IgD-negative memory B cell (primary cell): ENCODE measurements around the gene LCN6. TPM values are rescaled to one million over a fixed set of nuclear protein-coding genes. Genes with fewer than 3 reads are reported as not detected.
A peak's percentile ranks its signal among the peaks of the same experiment; 100 is the strongest.
"Not testable (repeated sequence)": the region's sequence is repeated elsewhere in the genome, so short reads cannot be mapped to it uniquely, and the experiment has no call there.

Source experiments
- H3K27ac Mint-ChIP-seq, 3 donors: one replicate each; pipeline ENCODE4 v1.8.0; 2020 to 2022; ENCODE audit warnings: mild to moderate bottlenecking in 3 of 3, mixed read lengths in 3 of 3, moderate library complexity in 1 of 3
- H3K27me3 Mint-ChIP-seq: one replicate; pipeline ENCODE4 v1.8.0; 2021; ENCODE audit warnings: mixed read lengths
- H3K36me3 Mint-ChIP-seq: one replicate; pipeline ENCODE4 v1.8.0; 2020; ENCODE audit warnings: mild to moderate bottlenecking, mixed read lengths
- H3K4me1 Mint-ChIP-seq, 3 donors: one replicate each; pipeline ENCODE4 v1.8.0; 2020 to 2022; ENCODE audit warnings: mixed read lengths in 3 of 3, mild to moderate bottlenecking in 1 of 3
- H3K4me3 Mint-ChIP-seq, 4 donors: one replicate each; pipeline ENCODE4 v1.8.0; 2020 to 2022; ENCODE audit warnings: mild to moderate bottlenecking in 4 of 4, mixed read lengths in 4 of 4, moderate library complexity in 3 of 4
- H3K9me3 Mint-ChIP-seq, 3 donors: one replicate each; pipeline ENCODE4 v1.8.0; 2020 to 2021; ENCODE audit warnings: mixed read lengths in 3 of 3, mild to moderate bottlenecking in 1 of 3
- polyA plus RNA-seq: library from polyadenylated mRNA; unstranded; fragments of 300-500 nt; fragmentation: Illumina TruSeq; gene quantifications from one replicate; pipeline ENCODE4 v1.2.3, GENCODE V29; 2021

The LCN6 gene
- polyA plus RNA-seq, 1 donor from 2014 or later, result not detected

- H3K4me3 Mint-ChIP-seq, result peak overlapping the region in 1 of 4 donors; percentile 49
Observed at GRCh38 chr9:136787690-136788400, 39.5 kb upstream of the LCN6 start.

GRCh38 chr9:136786983-136787382 is 38.7 kb upstream of the LCN6 start:
- H3K27me3 Mint-ChIP-seq, H3K4me3 Mint-ChIP-seq, H3K36me3 Mint-ChIP-seq, H3K9me3 Mint-ChIP-seq, H3K27ac Mint-ChIP-seq: not testable (repeated sequence)
- peaks cover 0 to 14% (median 12%) of the 10 kb centered on the region in 3 donors for H3K4me1 Mint-ChIP-seq

More at GRCh38 chr9:136787690-136788400, 39.5 kb upstream of the LCN6 start:
- H3K4me1 Mint-ChIP-seq, result peaks cover 0 to 18% (median 14%) of the 10 kb centered on the region in 3 donors
- peak overlapping the region in 2 of 3 donors; percentile 28 to 65 for H3K27ac Mint-ChIP-seq
- no peaks in the 10 kb centered on the region for H3K36me3 Mint-ChIP-seq
- H3K9me3 Mint-ChIP-seq, result no peaks in the 10 kb centered on the region
- peaks cover 3% of the 10 kb centered on the region for H3K27me3 Mint-ChIP-seq

DNA sequence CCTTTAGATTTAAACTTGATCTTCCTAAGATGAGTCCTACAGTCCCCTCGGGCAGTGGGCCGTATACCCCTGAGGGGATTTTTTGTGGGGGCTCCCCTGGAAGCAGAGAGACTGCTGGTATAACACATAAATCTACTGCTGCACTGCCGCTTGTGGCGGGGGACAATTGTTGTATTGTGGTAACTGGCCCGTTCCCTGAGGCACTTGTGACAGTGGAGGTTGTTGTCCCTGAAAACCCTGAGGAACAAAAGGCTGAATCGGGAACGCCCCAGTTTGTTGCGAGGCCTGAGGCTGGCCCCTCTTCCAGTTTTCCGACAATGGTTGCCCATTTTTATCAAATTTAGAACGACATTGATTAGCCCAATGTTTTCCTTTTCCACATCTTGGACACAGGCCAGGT is 38.1 kb upstream of the LCN6 start:
- H3K36me3 Mint-ChIP-seq, result no peaks in the 10 kb centered on the region
- H3K4me3 Mint-ChIP-seq, result peak overlapping the region in 1 of 4 donors; percentile 51
- no peak overlapping the region for H3K27ac Mint-ChIP-seq
- no peaks in the 10 kb centered on the region for H3K9me3 Mint-ChIP-seq
- H3K4me1 Mint-ChIP-seq, result peaks cover 0 to 14% (median 10%) of the 10 kb centered on the region in 3 donors
- peaks cover 3% of the 10 kb centered on the region for H3K27me3 Mint-ChIP-seq

- not testable (repeated sequence) for H3K36me3 Mint-ChIP-seq, H3K27ac Mint-ChIP-seq, H3K4me3 Mint-ChIP-seq, H3K27me3 Mint-ChIP-seq, H3K9me3 Mint-ChIP-seq
- peaks cover 0 to 14% (median 10%) of the 10 kb centered on the region in 3 donors for H3K4me1 Mint-ChIP-seq
Observed at GRCh38 chr9:136785565-136786355, 37.4 kb upstream of the LCN6 start.

DNA sequence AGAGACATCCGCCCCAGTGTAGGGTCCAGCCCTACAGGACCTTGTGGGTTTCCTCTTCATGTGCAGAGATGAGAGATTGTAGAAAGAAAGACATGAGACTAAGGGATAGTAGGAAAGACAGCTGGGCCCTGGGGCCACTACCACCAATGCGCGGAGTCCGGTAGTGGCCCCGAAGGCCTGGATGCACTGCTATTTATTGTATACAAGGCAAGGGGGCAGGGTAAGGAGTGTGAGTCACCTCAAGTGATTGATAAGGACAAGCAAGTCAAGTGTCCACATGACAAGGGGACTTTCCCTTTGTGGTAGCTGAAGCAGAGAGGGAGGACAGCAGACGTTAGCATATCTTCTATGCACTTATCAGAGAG is 36.7 kb upstream of the LCN6 start:
- Mint-ChIP-seq H3K9me3 (no peaks in the 10 kb centered on the region), H3K4me3 (peak overlapping the region in 1 of 4 donors; percentile 30), H3K27ac (no peak overlapping the region), H3K4me1 (peaks cover 0 to 14% (median 6%) of the 10 kb centered on the region in 3 donors), H3K36me3 (no peaks in the 10 kb centered on the region), H3K27me3 (peaks cover 3% of the 10 kb centered on the region)

DNA sequence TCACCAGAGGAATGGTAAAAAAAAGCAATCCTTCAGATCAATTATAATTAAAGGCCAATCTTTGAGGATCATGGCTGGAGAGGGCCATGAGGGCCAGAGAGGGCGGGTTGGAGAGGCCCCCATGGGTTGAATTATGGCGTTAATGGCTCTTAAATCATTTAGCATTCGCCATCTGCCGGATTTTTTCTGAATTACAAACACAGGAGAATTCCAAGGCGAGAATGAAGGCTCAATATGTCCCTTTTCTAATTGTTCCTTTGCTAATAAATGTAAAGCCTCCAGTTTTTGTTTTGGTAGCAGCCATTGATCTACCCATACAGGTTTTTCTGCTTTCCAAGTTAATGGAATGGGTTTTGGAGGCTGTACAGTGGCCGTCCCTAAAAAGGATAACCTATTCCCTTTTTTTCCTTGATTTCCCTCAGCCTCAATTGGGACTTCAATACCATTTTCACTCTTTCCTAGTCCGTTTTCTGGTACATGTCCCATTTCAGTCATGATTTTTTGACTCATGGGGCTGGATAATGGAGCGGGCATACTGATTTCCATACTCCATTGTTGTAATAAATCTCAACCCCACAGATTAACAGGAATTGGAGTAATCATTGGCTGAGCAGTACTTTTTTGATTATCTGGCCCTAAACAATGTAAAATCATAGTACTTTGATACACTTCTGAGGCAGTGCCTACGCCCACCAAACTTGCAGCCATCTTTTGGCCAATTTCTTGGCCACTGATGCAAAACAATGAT is 36.1 kb upstream of the LCN6 start:
- peak overlapping the region in 1 of 3 donors; percentile 60 for H3K27ac Mint-ChIP-seq
- H3K36me3 Mint-ChIP-seq, result no peaks in the 10 kb centered on the region
- peaks cover 0 to 14% (median 6%) of the 10 kb centered on the region in 3 donors for H3K4me1 Mint-ChIP-seq
- H3K27me3 Mint-ChIP-seq, result peaks cover 3% of the 10 kb centered on the region
- no peak overlapping the region for H3K4me3 Mint-ChIP-seq
- H3K9me3 Mint-ChIP-seq, result no peaks in the 10 kb centered on the region

DNA sequence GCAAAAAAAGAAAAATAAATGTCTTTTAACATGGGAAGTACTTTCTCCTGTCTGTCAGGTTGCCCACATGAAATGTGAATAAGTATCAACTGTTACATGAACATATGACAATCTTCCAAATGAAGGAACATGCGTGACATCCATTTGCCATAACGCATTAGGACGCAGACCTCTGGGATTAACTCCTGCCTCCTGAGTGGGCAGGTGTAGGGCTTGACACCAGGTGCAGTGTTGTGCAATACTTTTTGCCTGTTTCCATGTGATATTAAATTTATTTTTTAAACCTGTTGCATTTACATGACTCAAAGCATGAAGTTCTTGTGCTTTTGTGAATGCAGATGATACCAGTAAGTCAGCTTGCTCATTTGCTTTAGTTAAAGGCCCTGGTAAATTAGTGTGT is 34.1 kb upstream of the LCN6 start:
- H3K4me3 Mint-ChIP-seq, result no peak overlapping the region
- H3K4me1 Mint-ChIP-seq, result peaks cover 0 to under 1% (median under 1%) of the 10 kb centered on the region in 3 donors
- H3K27me3 Mint-ChIP-seq, result peaks cover under 1% of the 10 kb centered on the region
- no peaks in the 10 kb centered on the region for H3K36me3 Mint-ChIP-seq
- no peak overlapping the region for H3K27ac Mint-ChIP-seq
- no peaks in the 10 kb centered on the region for H3K9me3 Mint-ChIP-seq

- H3K36me3 Mint-ChIP-seq, result peaks cover 2% of the 10 kb centered on the region
- no peaks in the 10 kb centered on the region for H3K9me3 Mint-ChIP-seq
- H3K27ac Mint-ChIP-seq, result peak overlapping the region in 1 of 3 donors; percentile 37
- H3K4me1 Mint-ChIP-seq, result peaks cover 0 to 3% (median 0%) of the 10 kb centered on the region in 3 donors
- H3K4me3 Mint-ChIP-seq, result no peak overlapping the region
- H3K27me3 Mint-ChIP-seq, result no peaks in the 10 kb centered on the region
Observed at GRCh38 chr9:136779808-136780207, 31.5 kb upstream of the LCN6 start.

- Mint-ChIP-seq H3K4me1 (peaks cover 0 to 8% (median 6%) of the 10 kb centered on the region in 3 donors), H3K9me3 (peaks cover 0 to 3% (median 0%) of the 10 kb centered on the region in 3 donors), H3K4me3 (no peak overlapping the region), H3K36me3 (peaks cover 7% of the 10 kb centered on the region), H3K27me3 (peaks cover 2% of the 10 kb centered on the region), H3K27ac (no peak overlapping the region)
Observed at GRCh38 chr9:136777359-136777758, 29.0 kb upstream of the LCN6 start.

- peaks cover 0 to 8% (median 6%) of the 10 kb centered on the region in 3 donors for H3K4me1 Mint-ChIP-seq
- H3K36me3 Mint-ChIP-seq, result peaks cover 7% of the 10 kb centered on the region
- no peak overlapping the region for H3K27ac Mint-ChIP-seq
- H3K9me3 Mint-ChIP-seq, result peaks cover 0 to 3% (median 0%) of the 10 kb centered on the region in 3 donors
- H3K4me3 Mint-ChIP-seq, result no peak overlapping the region
- peaks cover 2% of the 10 kb centered on the region for H3K27me3 Mint-ChIP-seq
Observed at GRCh38 chr9:136776947-136777346, 28.6 kb upstream of the LCN6 start.

GRCh38 chr9:136775191-136775590 is 26.9 kb upstream of the LCN6 start:
- Mint-ChIP-seq H3K27me3 (peaks cover 3% of the 10 kb centered on the region), H3K9me3 (peaks cover 0 to 3% (median 2%) of the 10 kb centered on the region in 3 donors), H3K4me3 (no peak overlapping the region), H3K4me1 (peaks cover 0 to 10% (median 7%) of the 10 kb centered on the region in 3 donors), H3K27ac (no peak overlapping the region), H3K36me3 (peaks cover 7% of the 10 kb centered on the region)

DNA sequence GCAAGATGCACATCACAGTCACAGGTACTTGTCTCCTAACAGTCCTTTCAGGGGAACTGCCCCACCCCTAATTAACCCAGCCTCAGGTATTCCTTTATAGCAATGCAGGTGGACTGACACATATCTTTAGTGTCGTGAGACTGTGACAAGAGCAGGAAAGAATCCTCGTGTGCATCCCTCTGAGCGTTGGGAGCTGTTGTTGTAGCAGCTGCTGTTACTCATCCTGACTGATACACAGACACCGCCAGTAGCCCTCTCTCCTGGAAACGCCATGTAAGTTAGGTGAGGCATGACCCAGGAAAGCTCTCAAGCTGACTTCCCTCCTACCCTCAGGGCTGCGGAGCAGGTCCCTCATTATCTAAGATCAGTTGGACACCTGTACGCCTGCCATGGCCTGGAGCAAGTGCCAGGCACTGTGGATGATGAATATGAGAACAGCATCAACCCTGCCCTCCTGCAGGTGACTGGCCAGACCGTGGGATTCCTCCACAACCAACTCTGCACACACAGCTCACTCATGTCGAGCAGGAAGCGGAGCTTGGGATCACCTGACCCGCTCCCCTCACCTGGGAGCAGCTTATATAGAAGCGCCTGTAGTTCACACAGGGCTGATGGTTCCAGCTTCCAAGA is 26.2 kb upstream of the LCN6 start:
- H3K4me1 Mint-ChIP-seq, result peaks cover 0 to 11% (median 7%) of the 10 kb centered on the region in 3 donors
- H3K36me3 Mint-ChIP-seq, result peaks cover 7% of the 10 kb centered on the region
- H3K27me3 Mint-ChIP-seq, result peaks cover 3% of the 10 kb centered on the region

DNA sequence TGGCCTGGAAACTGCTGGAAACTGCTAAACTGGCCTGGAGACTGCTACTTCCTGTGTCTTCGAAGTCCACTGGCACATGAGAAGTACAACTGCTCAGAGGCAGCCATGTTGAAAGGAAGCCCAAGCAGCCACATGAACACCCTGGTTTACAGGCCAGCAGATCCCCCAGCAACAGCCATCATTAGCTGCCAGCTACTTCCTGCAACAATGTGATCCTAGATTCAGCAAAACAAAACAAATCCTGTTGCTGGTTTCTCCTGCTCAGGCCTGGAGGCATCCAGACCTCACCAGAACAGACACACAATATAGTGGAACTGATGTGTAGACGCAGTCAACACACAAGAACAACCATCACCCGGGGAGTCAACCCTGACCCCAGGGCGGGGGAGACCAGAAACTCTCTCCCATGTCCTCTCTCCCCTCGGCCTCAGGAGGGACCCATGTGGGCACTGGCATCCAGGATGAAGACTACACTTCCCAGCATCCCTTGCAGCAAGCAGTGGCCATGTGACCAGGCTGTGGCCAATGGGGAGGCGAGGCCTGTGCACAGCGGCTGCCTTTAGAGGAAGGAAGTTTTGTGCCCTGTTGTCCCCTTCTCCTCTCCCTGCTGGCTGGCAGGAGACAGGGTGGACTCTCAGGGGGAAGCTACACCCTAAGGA is 25.2 kb upstream of the LCN6 start:
- H3K27ac Mint-ChIP-seq, result peak overlapping the region in 2 of 3 donors; percentile 10 to 73
- H3K9me3 Mint-ChIP-seq, result peaks cover 0 to 3% (median 2%) of the 10 kb centered on the region in 3 donors
- no peak overlapping the region for H3K4me3 Mint-ChIP-seq
- H3K36me3 Mint-ChIP-seq, result peaks cover 7% of the 10 kb centered on the region
- H3K4me1 Mint-ChIP-seq, result peaks cover 0 to 11% (median 7%) of the 10 kb centered on the region in 3 donors
- peaks cover 3% of the 10 kb centered on the region for H3K27me3 Mint-ChIP-seq

More for the DNA sequence above, 26.2 kb upstream of the LCN6 start:
- no peak overlapping the region for H3K4me3 Mint-ChIP-seq
- H3K9me3 Mint-ChIP-seq, result peaks cover 0 to 3% (median 2%) of the 10 kb centered on the region in 3 donors
- no peak overlapping the region for H3K27ac Mint-ChIP-seq

DNA sequence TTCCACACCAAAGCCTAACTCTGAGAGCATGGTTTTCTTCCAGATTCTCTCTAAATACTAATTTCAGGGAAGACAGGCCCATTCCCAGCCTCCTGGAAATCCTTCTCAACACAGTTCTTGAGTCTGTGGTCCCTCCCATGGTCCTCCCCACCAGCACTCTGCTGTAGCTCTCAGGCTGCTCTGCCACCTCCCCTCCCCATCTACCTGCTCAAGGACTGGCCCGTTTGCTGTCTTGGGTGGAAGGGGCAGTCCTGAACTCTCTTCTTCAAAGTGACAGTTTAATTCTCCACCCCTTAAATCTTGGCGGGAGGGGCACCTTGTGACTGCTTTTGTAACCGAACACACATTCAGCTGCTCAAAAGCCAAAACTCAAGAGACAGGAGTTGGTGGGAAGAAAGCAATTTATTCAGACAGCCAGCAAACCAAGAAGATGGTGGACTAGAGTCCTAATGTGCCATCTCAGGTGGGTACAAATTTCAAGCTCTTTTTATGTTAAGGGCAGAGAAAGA is 23.6 kb upstream of the LCN6 start:
- Mint-ChIP-seq H3K27me3 (peaks cover 10% of the 10 kb centered on the region), H3K4me3 (no peak overlapping the region), H3K36me3 (peaks cover 5% of the 10 kb centered on the region), H3K27ac (no peak overlapping the region), H3K4me1 (peaks cover 7 to 18% (median 15%) of the 10 kb centered on the region in 3 donors), H3K9me3 (peaks cover 0 to 3% (median 2%) of the 10 kb centered on the region in 3 donors)
